Endometrial microvascular endothelial cells (primary cell): ENCODE measurements around the gene SPOCK1. TPM values are rescaled to one million over a fixed set of nuclear protein-coding genes. Genes with fewer than 3 reads are reported as not detected.

Source experiments
- in situ Hi-C: cut with HindIII; loops from 2 replicates; pipeline ENCODE4 v1.10.0; 2017; ENCODE audit warnings: low sequenced_read_pairs, low pct_unique_long_range_greater_than_20kb; ENCODE audit errors: inconsistent ontology term
- total RNA-seq: library from RNA; depleted of rRNA; stranded (reverse); fragments of >200 nt; gene quantifications from one replicate; pipeline ENCODE4 v1.2.3, GENCODE V29; 2015; ENCODE audit errors: inconsistent ontology term

The SPOCK1 gene
- total RNA-seq, 1 donor from 2014 or later, result 8.7 TPM

DNA sequence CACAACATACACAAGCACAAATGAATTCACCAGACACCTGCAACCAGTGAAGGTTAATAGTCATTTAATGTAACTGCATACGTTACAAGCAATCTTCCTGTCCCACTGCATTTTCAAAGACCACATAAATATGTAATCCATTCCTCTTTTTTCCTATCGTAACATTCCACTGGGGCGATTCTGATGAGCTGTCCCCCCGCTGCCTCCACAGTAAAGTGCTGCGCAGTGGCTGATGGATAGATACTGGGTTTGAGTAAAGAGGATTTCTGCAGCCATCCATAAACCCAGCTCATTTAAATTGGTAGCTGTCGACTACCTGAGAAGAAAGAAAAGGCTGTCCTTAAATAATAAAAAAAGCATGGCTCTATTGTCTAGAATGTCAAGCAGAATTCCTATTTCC, 181.1 kb downstream of the SPOCK1 start:
- in situ Hi-C loops, result no loop called here

DNA sequence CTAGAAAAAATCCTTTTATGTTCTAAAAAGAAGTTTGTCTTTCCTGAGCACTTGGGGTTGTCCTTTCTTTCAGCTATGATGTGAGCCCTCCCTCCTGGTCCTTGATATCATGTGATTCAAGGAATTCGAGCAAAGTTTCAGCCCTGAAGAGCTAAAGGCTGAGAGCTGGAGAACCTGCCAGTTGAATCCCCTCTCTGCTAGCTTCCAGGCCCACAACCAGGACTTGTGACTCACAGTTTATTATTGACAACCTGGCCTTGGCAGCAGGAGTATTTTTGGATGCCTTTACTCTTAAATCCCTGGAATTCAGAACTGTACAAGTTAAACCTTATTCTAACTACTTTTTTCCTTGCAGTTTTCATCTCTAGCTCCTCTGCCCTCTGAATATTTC, 182.8 kb downstream of the SPOCK1 start:
- in situ Hi-C loops, result no loop called here

DNA sequence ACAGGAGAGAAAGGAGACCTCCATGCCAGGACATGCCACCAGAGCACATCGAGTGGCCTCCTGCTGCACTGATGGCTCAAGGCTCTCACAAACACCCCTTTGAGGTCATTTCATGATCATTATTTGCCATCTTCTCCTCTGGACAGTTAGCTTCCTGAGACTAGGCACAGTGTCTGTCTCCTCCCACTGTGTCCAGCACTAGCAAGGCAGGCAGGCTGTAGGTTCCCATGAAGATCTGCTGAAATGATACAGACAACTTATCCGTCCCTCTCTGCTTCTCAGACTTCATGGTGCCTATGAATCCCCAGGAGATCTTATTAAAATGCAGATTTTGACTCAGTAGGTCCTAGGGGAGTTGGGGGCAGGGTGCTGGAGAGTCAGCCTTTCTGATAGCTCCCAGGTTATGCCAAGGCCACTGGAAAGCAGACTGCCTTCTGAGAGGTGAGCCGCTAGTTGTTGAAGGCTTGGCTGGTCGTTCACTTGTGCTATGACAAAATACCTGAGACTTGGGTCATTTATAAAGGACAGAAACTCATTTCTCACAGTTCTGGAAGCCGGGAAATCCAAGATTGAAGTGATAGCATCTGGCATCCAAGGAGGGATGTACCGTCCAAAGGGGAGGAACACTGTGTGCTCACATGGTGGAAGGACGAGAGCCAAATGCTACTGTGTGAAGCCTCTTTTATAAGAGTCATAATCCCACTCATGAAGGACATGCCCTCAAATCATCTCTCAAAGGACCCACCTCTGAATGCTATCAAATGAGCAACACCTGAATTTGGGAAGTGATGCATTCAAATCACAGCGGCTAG, 183.4 kb downstream of the SPOCK1 start:
- in situ Hi-C loops, result no loop called here

DNA sequence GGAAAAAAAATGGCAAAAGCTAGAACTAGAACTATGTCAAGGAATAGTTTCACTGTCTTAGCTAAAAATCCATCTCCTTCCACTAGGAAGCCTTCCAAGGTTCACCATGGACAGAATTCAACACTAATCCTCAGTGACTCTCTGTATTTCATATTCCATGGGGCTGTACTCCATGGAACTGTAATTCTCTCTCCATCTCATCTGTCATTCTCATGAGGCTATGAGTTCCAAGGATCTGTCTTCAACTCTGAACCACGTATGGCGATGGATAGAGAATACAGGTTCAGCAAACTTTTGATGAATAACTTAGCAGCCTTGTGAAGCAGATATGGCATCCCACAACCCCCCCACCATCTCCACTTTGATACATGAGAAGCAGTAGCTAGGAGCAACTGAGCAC, 184.0 kb downstream of the SPOCK1 start:
- in situ Hi-C loops, result no loop called here

DNA sequence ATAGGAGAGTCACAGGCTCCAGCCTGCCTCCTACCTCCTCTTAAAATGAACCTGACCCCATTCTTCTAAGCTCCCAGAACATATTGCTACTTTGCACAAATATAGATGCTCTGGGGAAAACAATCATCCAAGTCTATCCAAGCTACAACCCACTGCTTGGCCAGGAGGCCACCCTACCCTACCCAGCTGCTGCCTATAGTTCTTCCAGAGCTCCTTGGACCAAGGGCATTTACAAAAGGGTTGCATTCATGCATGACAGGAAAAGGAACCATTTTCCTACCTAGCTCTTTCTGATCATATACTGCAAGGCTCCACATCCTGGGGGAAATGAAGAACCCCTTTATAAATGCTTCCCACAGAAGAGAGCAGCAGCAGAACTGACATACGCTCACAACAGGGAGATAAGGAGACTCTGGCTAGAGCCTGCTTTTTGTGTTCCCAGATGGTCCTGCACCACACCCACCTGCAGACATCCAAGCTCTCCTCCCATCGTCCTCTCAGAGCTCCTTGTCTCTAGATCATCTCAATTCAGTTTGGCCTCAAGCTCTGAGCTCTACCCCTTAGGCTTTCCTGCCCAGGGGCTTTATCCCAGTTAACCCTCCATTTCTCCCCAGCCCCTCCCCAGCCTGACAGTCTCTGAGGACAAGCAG, 185.5 kb downstream of the SPOCK1 start:
- in situ Hi-C loops, result no loop called here

DNA sequence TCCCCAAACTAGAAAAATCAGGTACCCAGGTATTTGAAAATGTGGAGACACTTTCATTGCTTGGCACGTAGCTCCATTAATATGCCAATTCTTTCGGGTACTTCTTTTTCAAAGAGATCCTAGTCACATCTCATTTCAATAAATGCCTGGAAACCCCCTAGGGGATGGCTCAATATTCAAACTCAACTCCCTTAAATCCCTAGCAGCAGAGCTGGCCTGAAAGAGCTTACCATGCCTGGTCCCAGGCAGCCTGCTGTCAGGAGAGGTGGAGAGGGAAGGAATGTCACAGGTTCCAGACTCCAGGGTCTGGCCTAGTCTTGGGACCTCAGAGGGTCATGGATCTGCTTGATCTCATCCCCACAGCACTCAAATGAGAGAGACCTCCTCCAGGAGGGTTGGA, 187.1 kb downstream of the SPOCK1 start:
- in situ Hi-C loops, result no loop called here

DNA sequence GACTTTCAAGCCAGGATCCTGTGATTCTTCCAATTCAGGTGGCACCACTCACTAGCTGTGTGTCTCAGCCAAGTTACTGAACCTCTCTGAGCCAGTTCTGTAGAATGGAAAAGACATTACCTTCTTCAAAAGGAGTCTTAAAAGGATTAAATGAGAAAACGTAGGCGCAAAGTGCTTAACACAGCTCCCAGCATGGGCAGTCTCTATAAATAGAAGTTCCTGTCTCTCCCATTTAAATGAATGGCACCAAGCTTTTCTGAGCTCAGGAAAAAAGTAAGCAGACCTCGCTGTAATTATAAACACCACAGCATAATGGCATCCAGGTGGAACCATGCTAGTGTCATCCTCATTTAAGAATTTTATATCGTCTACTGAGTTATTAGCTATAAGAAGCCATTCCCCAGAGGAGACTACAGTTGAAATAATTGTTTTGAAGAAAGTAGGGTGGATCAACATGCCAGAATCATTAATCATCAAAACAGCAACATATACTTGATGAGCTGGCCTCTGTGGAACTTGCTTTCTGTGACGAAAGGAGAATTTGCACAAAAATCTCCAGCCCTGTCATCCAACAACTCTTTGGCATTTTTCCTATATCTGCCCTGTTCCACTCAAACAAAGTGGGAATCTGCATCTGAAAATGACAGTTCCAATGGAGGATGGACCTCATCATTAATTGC, 188.9 kb downstream of the SPOCK1 start:
- in situ Hi-C loops, result no loop called here

DNA sequence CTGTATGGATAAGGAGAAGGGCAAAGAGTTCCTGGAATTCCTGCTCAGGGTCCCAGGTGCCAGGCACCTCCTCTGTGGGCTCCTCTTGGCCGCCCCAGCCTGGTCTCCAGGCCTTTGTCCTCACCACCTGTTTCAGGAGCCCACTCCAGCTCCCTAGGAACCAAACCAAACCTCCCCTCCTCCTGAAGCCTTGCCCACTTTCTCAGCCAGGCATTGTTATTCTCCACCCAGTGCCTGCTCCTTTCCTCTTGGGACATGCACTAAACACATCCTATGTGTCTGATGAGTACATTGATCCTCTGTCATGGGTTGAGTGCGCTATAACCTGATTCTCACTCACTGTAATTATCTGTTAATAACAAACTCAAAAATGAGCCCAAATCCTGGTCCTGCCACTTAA, 189.8 kb downstream of the SPOCK1 start:
- in situ Hi-C loops, result no loop called here

DNA sequence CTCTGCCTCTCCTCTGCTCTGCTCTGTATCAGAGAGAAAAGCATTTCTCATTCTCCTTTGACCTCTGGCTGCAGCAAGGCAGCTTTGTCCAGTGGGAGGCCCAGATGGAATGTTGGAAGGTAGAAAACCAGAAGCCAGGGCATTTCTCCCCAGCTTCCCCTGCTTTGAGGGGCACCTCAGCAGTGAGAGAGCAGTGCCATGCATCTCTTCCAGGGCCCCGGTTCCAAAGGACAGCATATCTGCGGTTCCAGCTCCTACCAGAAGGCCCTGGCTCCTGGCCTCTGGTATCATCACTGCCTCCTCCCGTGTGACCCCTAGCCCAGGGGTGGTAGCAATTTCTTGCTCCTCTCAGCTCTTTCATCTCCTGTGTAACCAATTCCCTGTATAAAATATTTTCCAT, 190.8 kb downstream of the SPOCK1 start:
- in situ Hi-C loops, result no loop called here

DNA sequence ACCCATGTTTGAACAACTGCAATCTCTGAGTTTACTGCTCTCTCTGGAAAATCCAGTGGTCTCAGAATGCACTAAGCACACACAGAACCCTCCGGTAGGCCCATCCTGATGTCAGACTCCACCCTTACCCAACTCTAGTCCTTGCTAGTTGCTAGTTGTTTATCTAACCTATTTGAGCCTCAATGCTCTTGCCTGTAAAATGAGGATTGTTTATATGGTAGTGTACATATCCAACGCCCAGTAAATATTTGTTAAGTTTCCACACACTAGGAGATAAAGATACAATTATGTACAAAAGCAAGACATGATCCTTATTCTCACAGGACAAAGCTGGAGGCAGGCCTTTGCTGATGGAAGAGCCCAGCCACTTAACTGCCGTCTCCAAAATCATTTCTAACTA, 192.2 kb downstream of the SPOCK1 start:
- in situ Hi-C loops, result no loop called here

DNA sequence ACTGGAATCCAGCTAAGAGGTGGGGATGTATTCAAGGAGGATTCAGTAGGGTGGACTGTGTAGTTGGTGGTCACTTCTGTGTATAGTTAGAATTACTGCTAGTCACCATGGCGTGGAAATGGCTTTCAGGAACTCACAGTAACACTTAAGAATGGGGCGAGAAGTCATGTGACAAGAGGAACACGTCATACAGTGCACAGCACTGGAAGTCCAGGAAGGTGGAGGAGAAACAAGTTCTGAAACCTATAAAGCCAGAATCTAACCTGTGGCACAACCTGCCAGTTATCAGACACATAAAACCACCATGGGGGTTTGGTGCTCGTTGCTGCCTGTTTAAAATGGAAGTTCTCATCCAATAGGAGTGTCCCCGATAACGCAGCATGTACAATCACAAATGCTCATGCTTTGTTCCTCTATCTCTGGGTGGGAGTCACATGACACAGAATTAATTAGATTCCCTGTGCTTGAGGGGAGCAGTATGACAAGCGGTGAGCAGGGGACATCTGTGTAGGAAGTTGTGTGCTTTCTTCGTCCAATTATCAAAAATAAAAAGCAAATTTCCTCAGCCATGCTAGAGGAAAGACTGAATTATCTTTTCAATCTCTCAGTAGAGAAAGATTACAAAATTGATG, 193.0 kb downstream of the SPOCK1 start:
- in situ Hi-C loops, result no loop called here

DNA sequence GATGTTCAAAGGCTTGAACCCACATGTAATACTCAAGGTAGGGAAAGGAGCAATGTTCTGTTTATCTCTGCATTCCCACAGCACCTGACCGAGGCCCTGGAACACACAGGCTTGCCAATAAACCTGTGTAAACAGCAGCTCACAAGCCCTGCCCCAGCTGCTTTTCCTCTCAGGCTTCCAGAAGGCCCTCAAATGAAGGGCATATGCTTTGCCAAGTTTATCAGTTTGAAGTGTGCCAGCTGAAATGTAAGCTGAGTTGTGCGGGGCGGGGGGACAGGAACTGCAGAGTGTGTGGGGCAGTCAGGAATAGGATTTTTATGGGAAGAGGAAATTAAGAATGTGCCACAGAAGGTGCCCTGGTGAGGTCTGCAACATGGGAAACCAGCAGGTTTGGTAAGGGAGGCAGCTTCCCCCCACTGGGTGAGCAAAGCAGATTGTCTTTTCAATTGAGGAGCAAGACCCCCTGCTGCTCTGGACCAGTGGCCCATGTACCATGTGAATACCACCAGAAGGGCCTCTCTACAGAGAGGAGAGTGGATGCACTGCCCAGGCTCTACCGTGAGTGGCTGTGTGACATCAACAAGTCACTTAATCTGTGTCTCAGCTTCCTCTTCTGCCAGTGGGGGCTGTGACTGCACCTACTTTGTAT, 194.8 kb downstream of the SPOCK1 start:
- in situ Hi-C loops, result no loop called here

DNA sequence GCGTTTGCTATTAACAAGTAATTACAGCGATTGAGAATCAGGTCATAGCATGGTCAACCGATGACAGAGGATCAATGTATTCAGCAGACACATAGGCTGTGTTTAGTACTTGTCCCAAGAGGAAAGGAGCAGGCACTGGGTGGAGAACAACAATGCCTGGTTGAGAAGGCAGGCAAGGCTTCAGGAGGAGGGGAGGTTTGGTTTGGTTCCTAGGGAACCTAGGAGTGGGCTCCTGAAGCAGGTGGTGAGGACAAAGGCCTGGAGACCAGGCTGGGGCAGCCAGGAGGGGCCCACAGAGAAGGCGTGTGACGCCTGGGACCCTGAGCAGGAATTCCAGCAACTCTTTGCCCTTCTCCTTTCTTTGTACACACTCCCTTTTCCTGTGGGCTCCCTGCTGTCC, 195.6 kb downstream of the SPOCK1 start:
- in situ Hi-C loops, result no loop called here

DNA sequence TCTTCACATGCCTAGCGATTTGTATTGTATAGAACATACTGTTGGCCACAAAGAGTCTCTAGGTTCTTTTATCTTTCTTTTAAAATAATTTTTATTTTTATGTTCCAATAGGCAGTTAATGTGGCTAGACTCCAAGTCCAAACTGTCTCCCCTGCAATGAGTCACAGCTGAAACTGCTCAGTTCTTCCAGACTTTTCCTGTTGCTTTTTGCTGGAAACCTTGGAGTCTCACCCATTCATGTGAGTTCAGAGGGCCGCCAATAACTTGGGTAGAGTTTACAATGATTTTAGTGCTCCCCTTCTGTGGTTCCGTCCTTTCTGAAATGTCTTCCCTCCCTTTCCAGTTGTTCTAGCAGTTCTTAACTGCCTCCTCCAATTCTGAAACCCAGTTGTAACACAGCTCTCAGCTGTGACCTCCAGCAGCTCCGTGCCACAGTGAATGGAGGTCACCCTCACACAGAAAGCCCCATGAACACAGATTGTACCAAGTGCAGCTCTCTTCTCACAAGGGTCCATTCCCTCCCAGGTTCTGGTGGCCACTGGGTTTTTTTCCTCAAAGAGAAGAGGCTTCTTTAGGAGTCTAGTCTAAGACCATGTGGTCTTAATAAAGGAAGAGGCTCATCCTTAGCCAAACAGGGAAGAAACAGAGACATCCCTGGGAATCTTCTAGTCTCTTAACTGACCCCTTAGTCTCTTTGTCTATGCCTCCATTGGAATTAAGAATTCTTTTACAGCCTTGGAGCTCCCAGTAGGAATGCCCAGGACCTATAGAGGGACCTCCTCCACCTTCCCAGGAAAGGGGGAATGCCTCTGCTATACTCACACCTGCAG, 198.5 kb downstream of the SPOCK1 start:
- in situ Hi-C loops, result no loop called here

DNA sequence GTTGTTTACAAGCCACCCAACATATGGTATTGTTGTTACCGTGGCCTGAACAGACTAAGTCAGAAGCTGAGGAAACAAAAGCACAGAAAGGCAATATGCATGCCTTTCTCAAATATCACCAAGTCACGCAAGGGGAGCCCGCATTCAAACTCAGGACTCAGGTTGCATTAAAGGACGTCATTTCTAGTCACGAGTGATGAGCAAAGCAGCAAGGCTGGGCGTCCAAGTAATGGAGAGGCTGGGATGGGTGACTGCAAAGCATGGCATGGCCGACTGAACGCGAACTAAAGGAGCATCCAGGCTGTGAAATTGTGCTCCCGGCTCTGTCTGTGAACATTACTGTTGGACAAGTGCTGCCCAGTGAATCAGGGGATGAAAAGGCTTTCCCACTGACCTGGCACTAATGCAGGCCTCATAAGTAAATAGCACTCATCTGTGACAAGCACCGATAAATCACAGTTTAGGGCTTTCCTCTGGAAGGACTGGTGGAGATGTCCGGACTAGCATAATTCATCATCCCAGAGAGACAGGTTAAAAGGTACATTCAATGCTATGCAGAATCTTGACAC, 202.8 kb downstream of the SPOCK1 start:
- in situ Hi-C loops, result no loop called here

DNA sequence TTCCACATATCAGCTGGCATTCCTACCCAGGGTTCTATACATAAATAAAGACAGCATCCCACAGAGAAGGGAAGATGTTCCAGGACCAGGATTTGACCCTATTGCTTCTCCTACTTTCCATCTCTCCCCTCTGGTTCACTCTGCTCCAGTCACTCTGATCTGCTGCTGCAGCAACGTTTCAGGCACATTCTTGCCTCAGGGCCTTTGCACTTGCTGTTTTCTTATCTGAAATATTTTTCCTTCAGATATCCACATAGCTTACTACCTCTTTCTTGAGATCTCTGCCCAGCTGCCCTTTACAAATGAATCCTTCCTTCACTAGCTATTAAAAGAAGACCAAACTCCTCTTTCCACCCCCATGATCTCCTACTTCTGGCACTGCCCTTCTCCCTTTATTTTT, 204.5 kb downstream of the SPOCK1 start:
- in situ Hi-C loops, result no loop called here

DNA sequence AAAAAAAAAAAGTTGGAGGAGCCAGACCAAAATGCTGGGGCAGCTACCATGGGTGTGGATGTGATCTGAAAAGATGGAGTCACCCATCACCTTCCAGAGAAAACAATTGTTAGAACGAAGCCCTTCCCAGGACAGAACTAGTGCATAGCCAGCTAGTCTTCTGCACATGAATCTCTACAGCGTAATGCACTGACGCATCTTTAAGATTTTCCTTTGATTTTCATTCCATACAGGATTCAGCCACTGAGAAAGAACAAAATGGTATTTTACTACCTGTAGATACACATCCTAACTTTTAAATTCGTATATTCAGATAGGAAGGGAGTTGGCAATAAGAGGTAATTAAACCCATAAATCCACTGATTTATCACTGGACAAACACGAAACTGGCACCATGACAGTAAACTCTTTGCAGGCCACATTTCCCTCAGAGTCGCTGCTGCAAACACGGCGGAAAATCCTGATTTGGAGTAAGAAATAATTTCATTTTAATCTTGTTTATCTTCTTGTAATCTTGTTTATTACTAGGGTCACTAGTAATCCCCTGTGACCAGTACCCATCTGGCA, 206.6 kb downstream of the SPOCK1 start:
- in situ Hi-C loops, result no loop called here

DNA sequence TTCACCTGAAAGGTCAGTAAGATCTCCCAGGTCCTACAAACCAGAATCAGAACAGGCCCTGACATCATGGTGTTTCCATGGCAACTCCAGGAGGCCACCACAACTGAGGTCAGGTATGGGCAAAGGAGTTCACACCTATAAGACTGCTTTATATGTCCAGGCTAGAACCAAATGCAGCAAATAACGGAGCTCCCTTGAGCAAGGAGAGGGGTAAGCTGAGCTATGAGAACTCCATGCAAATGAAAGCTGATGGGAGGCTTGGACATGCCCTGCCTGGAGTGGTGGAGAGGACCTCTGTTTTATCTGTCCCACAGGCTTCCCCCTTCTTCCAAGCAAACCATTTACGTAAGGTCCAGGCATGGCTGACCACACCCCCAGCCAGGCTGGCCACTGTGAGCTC, 207.7 kb downstream of the SPOCK1 start:
- in situ Hi-C loops, result no loop called here
